GM12878 (cell line): Measurements from ENCODE around the gene MPHOSPH6. TPM values are rescaled to one million over a fixed set of nuclear protein-coding genes. Genes with fewer than 3 reads are reported as not detected.

Experiments
- ATAC-seq: fragments of 200-7000 bp; cut with Tn5 transposase; 3 replicates; pipeline ENCODE4 v1.9.1; 2020; ENCODE audit warnings: mild to moderate bottlenecking, moderate library complexity
- BruUV-seq: library from RNA; stranded (reverse); fragments of 400-500 nt; replicated peaks from 2 replicates; lab custom pipeline; 2021; lab: Mats Ljungman, UMichigan
- CTCF ChIA-PET: fragments of 300-600 bp; sonication (Branson Sonifier 250); formaldehyde crosslinking; extraction: SDS; loops from one replicate; lab custom pipeline; 2021; ENCODE audit warnings: inconsistent platforms; lab: Yijun Ruan, JAX
- POLR2A ChIA-PET: fragments of 350-600 bp; formaldehyde crosslinking; extraction: SDS; loops from one replicate; lab custom pipeline; 2021; ENCODE audit warnings: inconsistent platforms; lab: Charles Lee
- RAD21 ChIA-PET: fragments of 300-600 bp; sonication (Branson Sonifier 250); formaldehyde crosslinking; loops from one replicate; lab custom pipeline; 2023; ENCODE audit warnings: antibody characterized with exemption; ENCODE audit not compliant: unreplicated experiment; lab: Charles Lee
- SMC1A ChIA-PET: fragments of 300-600 bp; sonication (Branson Sonifier 250); formaldehyde crosslinking; loops from one replicate; lab custom pipeline; 2023; ENCODE audit not compliant: unreplicated experiment, uncharacterized antibody; lab: Charles Lee
- DNase-seq: peaks from one replicate; pipeline ENCODE4 v3.0.0-alpha.2; 2011; ENCODE audit warnings: low read depth, low spot score
- FAIRE-seq: peaks from 3 replicates; lab custom pipeline; 2011; peaks lifted over from hg19 to GRCh38; lab: Jason Lieb, UNC
- H2AFZ ChIP-seq: 2 replicates; pipeline ENCODE4 v1.6.0; 2011; ENCODE audit warnings: low read depth, low read length, control low read depth; ENCODE audit not compliant: control insufficient read depth
- H3K27ac ChIP-seq: 2 replicates; pipeline ENCODE4 v1.5.1; 2011; ENCODE audit warnings: control low read depth; ENCODE audit not compliant: control insufficient read depth, insufficient read depth
- H3K27me3 ChIP-seq, 2 experiments: replicated peaks in 1 of 2; 2 replicates each; pipeline versions ENCODE4 v1.6.0 to v1.6.1; 2011; ENCODE audit warnings: low read length in 1 of 2; ENCODE audit not compliant: control insufficient read depth in 2 of 2, insufficient read depth in 2 of 2
- H3K36me3 ChIP-seq, 2 experiments: 2 replicates each; pipeline ENCODE4 v1.5.1; 2011; ENCODE audit warnings: low read length in 1 of 2; ENCODE audit not compliant: control insufficient read depth in 2 of 2, insufficient read depth in 2 of 2
- H3K4me1 ChIP-seq: 2 replicates; pipeline ENCODE4 v1.6.1; 2011; ENCODE audit warnings: mild to moderate bottlenecking, low read length, moderate library complexity, mixed read lengths; ENCODE audit not compliant: control insufficient read depth, insufficient read depth
- H3K4me2 ChIP-seq: 2 replicates; pipeline ENCODE4 v1.6.0; 2011; ENCODE audit warnings: control low read depth; ENCODE audit not compliant: control insufficient read depth, insufficient read depth
- H3K4me3 ChIP-seq: fragments of 200-600 bp; sonication (generic); 2 replicates; pipeline ENCODE4 v1.5.1; 2016
- H3K79me2 ChIP-seq: 2 replicates; pipeline ENCODE4 v1.6.0; 2011; ENCODE audit warnings: low read length; ENCODE audit not compliant: control insufficient read depth, insufficient read depth
- H3K9ac ChIP-seq: 2 replicates; pipeline ENCODE4 v1.8.0; 2011; ENCODE audit warnings: low read length, control low read depth, mixed read lengths; ENCODE audit not compliant: control insufficient read depth, insufficient read depth
- H3K9me3 ChIP-seq: replicated peaks from 3 replicates; pipeline ENCODE4 v1.5.1; 2011; ENCODE audit warnings: mild to moderate bottlenecking, low read length; ENCODE audit not compliant: control insufficient read depth, insufficient read depth
- H4K20me1 ChIP-seq: 2 replicates; pipeline ENCODE4 v1.6.0; 2011; ENCODE audit not compliant: control insufficient read depth, insufficient read depth
- BACH1 ChIP-seq: fragments of 450-650 bp; IDR thresholded peaks from 2 replicates; pipeline ENCODE4 v1.6.1; 2017; ENCODE audit warnings: mild to moderate bottlenecking, borderline replicate concordance
- RB1 ChIP-seq: fragments of 450-650 bp; formaldehyde crosslinking; IDR thresholded peaks from 2 replicates; pipeline ENCODE4 v1.6.1; 2017; ENCODE audit warnings: mild to moderate bottlenecking, borderline replicate concordance
- SIN3A ChIP-seq: IDR thresholded peaks from 2 replicates; pipeline ENCODE4 v1.6.1; 2012; ENCODE audit warnings: low read depth, low read length, improper control_type of control experiment
- WGBS: methylation state at CpG from one replicate; pipeline ENCODE4 v1.1.6; 2016; ENCODE audit warnings: low lambda C conversion rate; ENCODE audit not compliant: insufficient replicate concordance, insufficient coverage; ENCODE audit errors: missing lambda C conversion rate; 5-methylcytosine and 5-hydroxymethylcytosine counted together
- in situ Hi-C: fragments of 300-500 bp; cut with MboI; formaldehyde crosslinking; loops from 9 replicates; pipeline ENCODE4 v1.14.3; 2018; ENCODE audit warnings: mixed read lengths
- intact Hi-C: fragments of 100-400 bp; cut with micrococcal nuclease; formaldehyde crosslinking; loops from one replicate; pipeline ENCODE4 v1.14.2; 2022; ENCODE audit not compliant: unreplicated experiment
- polyA plus RNA-seq, 11 experiments: library from polyadenylated mRNA; depleted of rRNA in 4 of 11; unstranded in 6 of 11; stranded (reverse) in 5 of 11; fragments of >200 nt; fragmentation: Nextera tagmentation in 4 of 11; fragmentation: Illumina TruSeq in 1 of 11; extraction: Ambion mirVana in 4 of 11; extraction: Trizol in 1 of 11; gene quantifications; 1 replicate in 1 of 11; 2 replicates in 10 of 11; pipeline versions ENCODE4 v1.2.1 to v1.2.3, GENCODE V29; 2011 to 2016; ENCODE audit warnings: inconsistent platforms in 2 of 11, missing spikeins in 2 of 11, low read depth in 1 of 11
- total RNA-seq, 4 experiments: library from RNA; depleted of rRNA in 3 of 4; stranded (reverse); fragments of >200 nt in 3 of 4; fragmentation: Illumina TruSeq in 1 of 4; extraction: Trizol in 1 of 4; gene quantifications; 2 replicates each; pipeline versions ENCODE4 v1.2.1 to v1.2.3, GENCODE V29; 2013 to 2021
- TF ChIP-seq, protein P1 (sequence below): fragments of 450-650 bp; conservative IDR thresholded peaks from 2 replicates; pipeline ENCODE4 v1.6.1; 2017; ENCODE audit warnings: mild to moderate bottlenecking, moderate library complexity

The MPHOSPH6 gene
- total and polyA plus RNA-seq, 10 of the 15 experiments (the other 5 are each of a cell fraction or from before 2014, with no cell fraction given), result 8.9 to 39.6 (median 19.8) TPM

DNA sequence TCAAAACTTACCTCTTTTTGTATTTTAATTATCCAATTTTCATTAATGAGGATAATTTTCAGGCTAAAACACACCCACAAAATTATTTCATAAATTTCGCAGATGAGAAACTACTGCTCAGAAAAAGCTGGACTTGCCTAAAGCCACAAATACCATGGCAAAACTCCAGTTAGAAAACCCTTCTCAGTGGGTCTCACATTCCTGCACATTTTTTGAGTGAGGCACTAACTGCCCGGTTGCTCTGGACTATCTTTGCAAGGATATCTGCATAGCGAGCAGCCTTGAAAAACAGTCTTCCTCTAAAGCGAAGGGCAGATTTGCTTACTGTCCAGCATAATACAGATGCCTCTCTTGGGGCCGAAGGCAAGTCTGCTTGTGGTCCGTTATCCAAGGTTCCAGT lies 9.8 kb downstream of the MPHOSPH6 start:
- DNase-seq, result no peak
- Histone ChIP-seq H3K4me3 (no peak overlapping the region), H3K79me2 (no peaks in the 10 kb centered on the region), H3K27ac (no peak overlapping the region), H3K4me1 (no peaks in the 10 kb centered on the region), H2AFZ (no peak overlapping the region), H4K20me1 (peaks cover 9% of the 10 kb centered on the region; the same call in 1 of the 2 replicates), H3K36me3 (peaks cover 0 to 5% of the 10 kb centered on the region in 2 experiments; a peak in 1 of 4 replicates), H3K4me2 (no peak overlapping the region), H3K9me3 (no peaks in the 10 kb centered on the region; the same call in 2 of the 3 replicates), H3K27me3 (no peaks in the 10 kb centered on the region), H3K9ac (no peak overlapping the region)
- BruUV-seq, result no TSS peak
- ChIA-PET SMC1A (interaction anchor here (1.4 kb wide), 2 partner anchors 10 to 57 kb away, joined by 3 to 4 read pairs; partner anchors contain the start of gene MPHOSPH6), RAD21 (no interaction called here), POLR2A (no interaction called here), CTCF (interaction anchor here (1.0 kb wide), 1 partner anchor 70 kb away, joined by 3 read pairs; no protein-coding TSS in a partner anchor)
- no peak for ATAC-seq
- whole genome bisulfite sequencing, result 79% methylated on average over 6 of the region's 6 CpGs
- intact Hi-C loops (no loop called here), in situ Hi-C loops (no loop called here)
- no peak for TF ChIP-seq BACH1
- FAIRE-seq, result no peak

DNA sequence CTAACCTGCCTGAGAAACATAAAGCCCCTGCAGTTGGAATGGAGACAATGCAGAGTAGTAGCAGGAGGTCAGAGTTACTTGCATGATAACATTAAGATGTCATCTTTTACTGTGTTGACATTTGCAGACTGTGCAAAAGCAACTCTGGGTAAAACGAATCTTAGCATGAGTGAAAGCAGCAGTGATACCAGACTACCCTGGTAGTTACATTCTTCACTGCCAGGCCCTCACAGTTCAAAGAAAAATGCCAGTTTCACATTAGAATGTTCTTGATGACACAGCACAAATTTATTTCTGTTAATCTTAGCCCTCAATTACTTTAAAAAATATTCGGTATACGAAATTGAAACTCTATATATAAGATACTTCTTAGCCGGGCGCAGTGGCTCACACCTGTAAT lies 12.2 kb downstream of the MPHOSPH6 start:
- H3K4me1 ChIP-seq, result no peaks in the 10 kb centered on the region
- no TSS peak for BruUV-seq
- no peaks in the 10 kb centered on the region for H3K9me3 ChIP-seq
- no peak overlapping the region for H3K9ac ChIP-seq
- H3K27me3 ChIP-seq, result no peaks in the 10 kb centered on the region
- RAD21 ChIA-PET, result no interaction called here
- TF ChIP-seq SIN3A (no peak), RB1 (no peak)
- TF ChIP-seq, protein P1, sequence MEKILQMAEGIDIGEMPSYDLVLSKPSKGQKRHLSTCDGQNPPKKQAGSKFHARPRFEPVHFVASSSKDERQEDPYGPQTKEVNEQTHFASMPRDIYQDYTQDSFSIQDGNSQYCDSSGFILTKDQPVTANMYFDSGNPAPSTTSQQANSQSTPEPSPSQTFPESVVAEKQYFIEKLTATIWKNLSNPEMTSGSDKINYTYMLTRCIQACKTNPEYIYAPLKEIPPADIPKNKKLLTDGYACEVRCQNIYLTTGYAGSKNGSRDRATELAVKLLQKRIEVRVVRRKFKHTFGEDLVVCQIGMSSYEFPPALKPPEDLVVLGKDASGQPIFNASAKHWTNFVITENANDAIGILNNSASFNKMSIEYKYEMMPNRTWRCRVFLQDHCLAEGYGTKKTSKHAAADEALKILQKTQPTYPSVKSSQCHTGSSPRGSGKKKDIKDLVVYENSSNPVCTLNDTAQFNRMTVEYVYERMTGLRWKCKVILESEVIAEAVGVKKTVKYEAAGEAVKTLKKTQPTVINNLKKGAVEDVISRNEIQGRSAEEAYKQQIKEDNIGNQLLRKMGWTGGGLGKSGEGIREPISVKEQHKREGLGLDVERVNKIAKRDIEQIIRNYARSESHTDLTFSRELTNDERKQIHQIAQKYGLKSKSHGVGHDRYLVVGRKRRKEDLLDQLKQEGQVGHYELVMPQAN, result no peak
- no peak overlapping the region for H2AFZ ChIP-seq
- no peak for FAIRE-seq
- ATAC-seq, result no peak
- DNase-seq, result no peak
- H3K27ac ChIP-seq, result no peak overlapping the region
- POLR2A ChIA-PET, result no interaction called here
- peaks cover 0 to 5% of the 10 kb centered on the region in 2 experiments; a peak in 1 of 4 replicates for H3K36me3 ChIP-seq
- SMC1A ChIA-PET, result no interaction called here
- no peaks in the 10 kb centered on the region for H3K79me2 ChIP-seq
- H3K4me2 ChIP-seq, result no peak overlapping the region
- CTCF ChIA-PET, result no interaction called here
- WGBS, result 92% methylated on average over 5 of the region's 5 CpGs
- H4K20me1 ChIP-seq, result peaks cover 9% of the 10 kb centered on the region; the same call in 1 of the 2 replicates
- intact Hi-C loops (no loop called here), in situ Hi-C loops (no loop called here)
- no peak overlapping the region for H3K4me3 ChIP-seq
